Fibroblast of pulmonary artery (primary cell): Measurements from ENCODE around the gene PLS3.

Experiments
- DNase-seq: peaks from one replicate; pipeline ENCODE4 v3.0.0-alpha.2; 2010; ENCODE audit warnings: low read depth
- H3K4me3 ChIP-seq: replicated peaks from 2 replicates; pipeline ENCODE4 v1.5.1; 2011; ENCODE audit warnings: low read depth, mild to moderate bottlenecking, control low read depth, low read length, moderate library complexity
- TF ChIP-seq, protein P1 (sequence below): IDR thresholded peaks from 2 replicates; pipeline ENCODE4 v1.5.1; 2011; ENCODE audit warnings: mild to moderate bottlenecking, control low read depth, low read length, inconsistent platforms; ENCODE audit errors: missing control alignments

Gene PLS3

DNA sequence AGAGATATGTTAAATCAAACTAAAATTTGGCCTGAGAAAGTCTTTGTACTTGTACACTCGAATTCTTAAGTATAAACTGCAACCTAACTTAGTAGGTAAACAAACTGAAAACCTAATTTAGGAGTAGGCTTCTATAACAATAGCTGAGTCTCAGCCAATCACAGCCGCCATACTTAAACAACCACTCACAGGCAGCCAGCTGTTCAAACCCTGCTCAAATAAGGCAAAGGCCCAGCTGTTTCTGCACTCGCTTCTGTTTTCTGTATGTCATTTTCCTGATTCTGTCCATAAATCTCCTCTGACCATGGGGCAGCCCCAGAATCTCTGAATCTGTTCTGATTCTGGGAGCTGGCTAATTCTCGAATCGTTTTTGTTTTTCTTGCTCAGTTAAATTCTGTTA is 7.8 kb upstream of the PLS3 start:
- no peak overlapping the region for H3K4me3 ChIP-seq
- TF ChIP-seq, protein P1, sequence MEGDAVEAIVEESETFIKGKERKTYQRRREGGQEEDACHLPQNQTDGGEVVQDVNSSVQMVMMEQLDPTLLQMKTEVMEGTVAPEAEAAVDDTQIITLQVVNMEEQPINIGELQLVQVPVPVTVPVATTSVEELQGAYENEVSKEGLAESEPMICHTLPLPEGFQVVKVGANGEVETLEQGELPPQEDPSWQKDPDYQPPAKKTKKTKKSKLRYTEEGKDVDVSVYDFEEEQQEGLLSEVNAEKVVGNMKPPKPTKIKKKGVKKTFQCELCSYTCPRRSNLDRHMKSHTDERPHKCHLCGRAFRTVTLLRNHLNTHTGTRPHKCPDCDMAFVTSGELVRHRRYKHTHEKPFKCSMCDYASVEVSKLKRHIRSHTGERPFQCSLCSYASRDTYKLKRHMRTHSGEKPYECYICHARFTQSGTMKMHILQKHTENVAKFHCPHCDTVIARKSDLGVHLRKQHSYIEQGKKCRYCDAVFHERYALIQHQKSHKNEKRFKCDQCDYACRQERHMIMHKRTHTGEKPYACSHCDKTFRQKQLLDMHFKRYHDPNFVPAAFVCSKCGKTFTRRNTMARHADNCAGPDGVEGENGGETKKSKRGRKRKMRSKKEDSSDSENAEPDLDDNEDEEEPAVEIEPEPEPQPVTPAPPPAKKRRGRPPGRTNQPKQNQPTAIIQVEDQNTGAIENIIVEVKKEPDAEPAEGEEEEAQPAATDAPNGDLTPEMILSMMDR: no peak
- DNase-seq: no peak

DNA sequence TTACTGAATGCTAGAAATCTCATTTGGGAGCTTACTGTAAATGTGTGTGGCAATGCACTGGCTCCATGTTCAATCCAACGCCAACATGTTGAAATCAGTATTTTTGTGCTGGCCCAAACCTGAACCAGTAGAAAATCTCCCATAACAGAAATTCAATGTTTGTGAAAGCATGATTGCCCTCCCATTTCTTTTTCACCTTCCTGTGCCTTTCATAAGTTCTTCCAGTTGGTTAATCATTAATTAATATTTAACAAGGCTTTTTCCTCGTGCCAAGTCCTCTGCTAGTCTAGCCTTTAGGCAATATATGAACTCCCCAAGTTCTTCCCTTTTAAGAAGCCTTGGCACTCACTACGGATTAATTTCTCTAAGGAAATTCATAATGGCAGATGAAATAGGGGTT is 1.3 kb upstream of the PLS3 start:
- H3K4me3 ChIP-seq: no peak overlapping the region
- DNase-seq: no peak
- TF ChIP-seq, protein P1: no peak

DNA sequence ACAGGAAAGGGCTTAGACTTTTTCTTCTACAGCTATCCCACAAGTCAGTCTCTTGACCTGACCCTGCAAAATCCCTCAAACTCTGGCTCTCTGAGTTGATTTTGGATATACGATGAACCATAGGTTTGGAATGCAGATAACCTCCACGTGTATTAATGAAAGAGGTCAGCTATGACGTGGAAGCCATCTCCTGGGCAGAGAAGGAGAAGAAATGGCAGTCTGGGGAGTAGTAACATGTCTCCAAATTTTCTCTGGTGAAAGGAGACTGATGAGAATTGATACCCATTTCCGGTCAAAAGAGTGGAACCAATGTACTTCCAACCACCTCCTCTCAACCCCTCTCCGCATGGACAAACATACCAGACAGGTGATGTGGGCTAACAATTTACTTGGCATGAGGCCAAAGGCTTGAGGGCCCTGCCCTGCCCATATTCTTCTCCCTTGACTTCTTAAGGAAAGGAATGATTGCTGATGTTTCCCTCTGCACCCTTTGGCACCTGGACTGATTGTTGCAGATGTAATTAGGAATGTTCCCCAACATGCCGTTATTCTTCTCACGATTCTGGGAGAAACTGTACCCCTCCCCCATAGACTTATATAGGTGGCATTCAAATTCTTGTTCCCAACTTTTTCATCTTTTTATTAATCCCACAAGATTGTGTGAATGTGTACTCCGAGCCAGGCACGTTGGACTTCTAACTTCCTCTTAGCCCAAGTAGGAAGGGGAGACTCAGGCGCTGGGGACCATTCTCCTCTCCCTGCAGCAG is 580 bp upstream of the PLS3 start:
- DNase-seq: peak; percentile 69
- TF ChIP-seq, protein P1: no peak
- H3K4me3 ChIP-seq: peak overlapping the region; percentile 75

DNA sequence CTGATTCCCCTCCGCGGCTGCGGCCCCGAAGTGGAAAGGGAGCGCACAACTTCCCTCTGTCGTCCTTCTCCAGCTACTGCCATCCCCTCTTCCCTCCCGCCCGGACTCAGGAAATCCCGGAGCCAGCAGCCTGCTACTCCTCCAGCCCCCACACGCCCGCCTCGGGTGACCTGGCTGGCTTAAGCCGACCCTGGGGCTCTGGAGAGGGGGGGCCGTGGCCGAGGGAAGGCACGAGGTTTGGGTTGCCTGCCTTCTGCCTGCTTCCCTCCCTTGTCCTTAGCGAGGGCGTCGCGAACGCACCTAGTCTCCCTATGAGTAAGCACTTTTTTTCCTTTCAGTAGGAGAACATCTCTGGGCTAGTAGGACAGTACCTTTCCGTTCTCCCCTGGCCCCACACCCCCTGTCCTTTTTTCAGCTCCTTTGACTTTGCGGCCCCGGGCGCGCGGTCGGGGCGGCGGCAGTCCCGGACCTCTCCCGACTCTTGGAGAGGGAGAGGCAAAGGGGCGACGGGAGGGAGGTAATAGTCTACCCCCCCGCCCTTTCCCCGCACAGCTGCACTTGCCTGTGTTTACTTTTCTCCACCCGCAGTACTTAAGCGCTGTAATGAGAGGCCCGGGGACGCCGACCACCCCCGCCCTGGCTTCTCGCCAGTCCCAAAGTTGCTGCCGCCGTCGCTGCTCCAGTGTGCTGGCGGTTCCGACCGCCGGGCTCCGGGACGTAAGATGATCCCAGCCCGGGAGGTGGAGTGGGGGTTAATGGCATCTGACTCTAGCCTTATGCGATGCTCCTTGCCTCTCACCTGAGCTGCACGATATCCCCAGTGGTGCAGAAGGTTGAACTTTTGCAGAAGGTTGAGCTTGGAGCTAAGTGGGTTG is 868 bp downstream of the PLS3 start:
- peak; percentile 57 for DNase-seq
- TF ChIP-seq, protein P1: peak; percentile 7
- H3K4me3 ChIP-seq: peak overlapping the region; percentile 75

DNA sequence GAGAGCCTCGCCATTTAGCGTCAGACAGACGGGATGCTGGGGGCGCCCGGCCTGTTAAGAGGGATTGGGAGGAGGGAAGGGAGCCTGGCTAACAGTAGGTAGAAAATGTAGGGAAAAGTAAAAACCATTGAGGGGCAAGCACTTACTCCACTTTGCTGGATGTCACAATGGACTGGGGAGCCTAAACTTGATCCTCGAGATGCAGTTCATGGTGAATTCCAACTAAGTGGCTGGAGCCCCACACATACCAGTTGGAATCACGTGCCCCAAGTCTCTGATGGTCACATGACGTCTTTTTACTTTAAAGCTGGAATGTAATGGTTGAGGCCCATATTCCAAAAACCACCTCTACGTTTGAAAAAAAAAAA is 1.5 kb downstream of the PLS3 start:
- TF ChIP-seq, protein P1: no peak
- H3K4me3 ChIP-seq: peak overlapping the region; percentile 75
- DNase-seq: peak; percentile 70

DNA sequence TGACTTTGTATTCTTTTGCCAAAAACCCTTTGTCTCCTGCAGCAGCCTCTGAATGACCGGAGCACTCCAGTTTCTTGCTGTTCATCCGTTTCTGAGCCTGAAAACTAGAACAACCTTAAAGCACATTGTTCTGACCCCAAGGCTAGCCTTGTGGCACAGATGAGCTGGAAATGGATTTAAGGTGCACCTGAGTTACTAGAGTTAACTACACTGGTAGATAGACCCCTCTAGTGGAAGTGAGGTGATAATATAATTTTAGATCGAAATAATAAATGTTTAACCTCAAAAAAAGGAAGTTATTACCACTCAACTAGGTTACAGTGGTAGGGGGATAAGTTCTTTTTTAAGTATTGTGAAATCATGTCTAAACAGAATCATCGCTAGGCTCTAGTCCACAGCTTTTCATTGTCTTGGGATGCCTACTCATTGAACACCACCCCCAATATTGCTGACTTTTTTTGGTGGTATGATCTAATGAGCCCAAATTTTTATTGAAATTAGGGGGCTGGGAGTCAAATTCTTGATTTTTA is 2.7 kb downstream of the PLS3 start:
- TF ChIP-seq, protein P1: no peak
- DNase-seq: peak; percentile 24
- peak overlapping the region; percentile 75 for H3K4me3 ChIP-seq
